SH-SY5Y (cell line): Measurements from ENCODE around the gene C2orf72.

Experiments used
- GATA2 ChIP-seq: IDR thresholded peaks from 2 replicates; pipeline ENCODE4 v1.6.1; 2011; ENCODE audit warnings: mild to moderate bottlenecking, low read depth, low read length
- GATA3 ChIP-seq: IDR thresholded peaks from 2 replicates; pipeline ENCODE4 v1.6.1; 2011; ENCODE audit warnings: low read depth, mild to moderate bottlenecking, low read length, moderate library complexity

- TF ChIP-seq GATA2 (no peak), GATA3 (no peak)
Observed at GRCh38 chr2:231039294-231039664, 2.0 kb downstream of the C2orf72 start.
